ENCODE data around the gene LMX1B. TPM values are rescaled to one million over a fixed set of nuclear protein-coding genes. Genes with fewer than 3 reads are reported as not detected.
"Not testable (repeated sequence)": the region's sequence is repeated elsewhere in the genome, so short reads cannot be mapped to it uniquely, and the experiment has no call there.

LMX1B gene
- total RNA-seq, 1 donor from 2014 or later = 0.52 TPM

- no peak for TF ChIP-seq CTCF (conservative IDR thresholded peaks at IDR 0.05; ENCODE audit: low read depth, low read length)
- no peak overlapping the region for H3K4me3 ChIP-seq (ENCODE audit: low read depth, low read length)
- DNase-seq (ENCODE audit: low read depth) = no peak
These were observed 35.7 kb downstream of the LMX1B start for GRCh38 chr9:126649477-126649876.

- DNase-seq (ENCODE audit: low read depth) = no peak
- H3K4me3 ChIP-seq (ENCODE audit: low read depth, low read length) = no peak overlapping the region
- no peak for TF ChIP-seq CTCF (conservative IDR thresholded peaks at IDR 0.05; ENCODE audit: low read depth, low read length)
These were observed 36.9 kb downstream of the LMX1B start for GRCh38 chr9:126650404-126651341.

GRCh38 chr9:126652140-126652582, 38.4 kb downstream of the LMX1B start:
- H3K4me3 ChIP-seq (ENCODE audit: low read depth, low read length) = no peak overlapping the region
- TF ChIP-seq CTCF (conservative IDR thresholded peaks at IDR 0.05; ENCODE audit: low read depth, low read length) = no peak
- DNase-seq (ENCODE audit: low read depth) = no peak

- DNase-seq (ENCODE audit: low read depth) = no peak
- no peak overlapping the region for H3K4me3 ChIP-seq (ENCODE audit: low read depth, low read length)
- no peak for TF ChIP-seq CTCF (conservative IDR thresholded peaks at IDR 0.05; ENCODE audit: low read depth, low read length)
These were observed 40.4 kb downstream of the LMX1B start for GRCh38 chr9:126654124-126654523.

- H3K4me3 ChIP-seq (ENCODE audit: low read depth, low read length); DNase-seq (ENCODE audit: low read depth): not testable (repeated sequence)
These were observed 42.5 kb downstream of the LMX1B start for GRCh38 chr9:126656214-126656613.

GRCh38 chr9:126658201-126658825, 44.6 kb downstream of the LMX1B start:
- no peak for TF ChIP-seq CTCF (conservative IDR thresholded peaks at IDR 0.05; ENCODE audit: low read depth, low read length)
- H3K4me3 ChIP-seq (ENCODE audit: low read depth, low read length) = no peak overlapping the region
- DNase-seq (ENCODE audit: low read depth) = no peak

GRCh38 chr9:126658956-126659555, 45.3 kb downstream of the LMX1B start:
- no peak for DNase-seq (ENCODE audit: low read depth)
- no peak for TF ChIP-seq CTCF (conservative IDR thresholded peaks at IDR 0.05; ENCODE audit: low read depth, low read length)
- no peak overlapping the region for H3K4me3 ChIP-seq (ENCODE audit: low read depth, low read length)
